Neural cell (in vitro differentiated cells): Measurements from ENCODE around the gene IL1A. TPM values are rescaled to one million over a fixed set of nuclear protein-coding genes. Genes with fewer than 3 reads are reported as not detected.

Experiments used
- H2AFZ ChIP-seq: fragments of 200-600, 300-800 bp; sonication (generic), shearing (Covaris generic); 2 replicates; pipeline ENCODE4 v1.6.0; 2014; ENCODE audit warnings: low read depth, mild to moderate bottlenecking, antibody characterized with exemption, low read length, moderate library complexity
- H3F3A ChIP-seq: fragments of 200-600 bp; shearing (Covaris generic); 2 replicates; pipeline ENCODE4 v1.6.1; 2016; ENCODE audit warnings: mild to moderate bottlenecking, moderate library complexity, mixed read lengths, antibody characterized with exemption, low read length; ENCODE audit not compliant: insufficient read depth, poor library complexity, severe bottlenecking
- H3K27ac ChIP-seq: fragments of 200-600, 300-800 bp; sonication (generic), shearing (Covaris generic); 2 replicates; pipeline ENCODE4 v1.5.1; 2014; ENCODE audit warnings: mild to moderate bottlenecking, low read length, moderate library complexity
- H3K27me3 ChIP-seq: fragments of 300-800, 200-600 bp; sonication (generic), shearing (Covaris generic); 2 replicates; pipeline ENCODE4 v1.6.0; 2014; ENCODE audit warnings: mild to moderate bottlenecking, low read depth, low read length, moderate library complexity; ENCODE audit not compliant: insufficient read depth
- H3K36me3 ChIP-seq: fragments of 300-800, 200-600 bp; sonication (generic), shearing (Covaris generic); 2 replicates; pipeline ENCODE4 v1.5.1; 2014; ENCODE audit warnings: mild to moderate bottlenecking, antibody characterized with exemption, low read length, moderate library complexity; ENCODE audit not compliant: insufficient read depth
- H3K4me2 ChIP-seq: fragments of 300-800, 200-600 bp; sonication (generic), shearing (Covaris generic); 2 replicates; pipeline ENCODE4 v1.6.0; 2014; ENCODE audit warnings: mild to moderate bottlenecking, low read length
- H3K4me3 ChIP-seq: fragments of 300-800, 200-600 bp; sonication (generic), shearing (Covaris generic); 2 replicates; pipeline ENCODE4 v1.5.1; 2014; ENCODE audit warnings: mild to moderate bottlenecking, low read length, moderate library complexity
- H3K79me2 ChIP-seq: fragments of 200-600 bp; shearing (Covaris generic); replicated peaks from 2 replicates; pipeline ENCODE4 v1.6.0; 2014; ENCODE audit warnings: mild to moderate bottlenecking, low read length, moderate library complexity; ENCODE audit not compliant: insufficient read depth
- H3K9ac ChIP-seq: fragments of 300-800, 200-600 bp; sonication (generic), shearing (Covaris generic); 2 replicates; pipeline ENCODE4 v1.6.1; 2016; ENCODE audit warnings: mild to moderate bottlenecking, low read length, mixed read lengths
- H3K9me2 ChIP-seq: fragments of 200-600 bp; shearing (Covaris generic); 2 replicates; pipeline ENCODE4 v1.6.1; 2016; ENCODE audit warnings: mild to moderate bottlenecking, low read length, mixed read lengths; ENCODE audit not compliant: insufficient read depth
- H3K9me3 ChIP-seq: fragments of 200-600, 300-800 bp; sonication (generic), shearing (Covaris generic); 2 replicates; pipeline ENCODE4 v1.6.1; 2016; ENCODE audit warnings: mild to moderate bottlenecking, mixed run types, low read length, moderate library complexity, mixed read lengths
- H4K20me1 ChIP-seq: fragments of 200-600 bp; shearing (Covaris generic); 2 replicates; pipeline ENCODE4 v1.6.1; 2016; ENCODE audit warnings: mild to moderate bottlenecking, mixed run types; ENCODE audit not compliant: insufficient read depth
- EP300 ChIP-seq: fragments of 450-650 bp; conservative IDR thresholded peaks from 2 replicates; pipeline ENCODE4 v1.6.1; 2014; ENCODE audit warnings: antibody characterized with exemption, mild to moderate bottlenecking, moderate library complexity; ENCODE audit not compliant: poor library complexity, severe bottlenecking
- EZH2 ChIP-seq: fragments of 200-600, 300-800 bp; shearing (Covaris generic), sonication (generic); IDR thresholded peaks from 2 replicates; pipeline ENCODE4 v1.6.1; 2014; ENCODE audit warnings: antibody characterized with exemption, low read length, borderline replicate concordance, mild to moderate bottlenecking; ENCODE audit not compliant: insufficient read depth, poor library complexity, severe bottlenecking
- MXI1 ChIP-seq: fragments of 450-650 bp; conservative IDR thresholded peaks from 2 replicates; pipeline ENCODE4 v1.6.1; 2014; ENCODE audit warnings: antibody characterized with exemption, mild to moderate bottlenecking; ENCODE audit not compliant: poor library complexity, severe bottlenecking
- POLR2AphosphoS5 ChIP-seq: IDR thresholded peaks from 2 replicates; pipeline ENCODE4 v1.6.1; 2012
- RAD21 ChIP-seq: fragments of 450-650 bp; conservative IDR thresholded peaks from 2 replicates; pipeline ENCODE4 v1.6.1; 2014; ENCODE audit warnings: antibody characterized with exemption, mild to moderate bottlenecking, moderate library complexity
- SMC3 ChIP-seq: fragments of 450-650 bp; conservative IDR thresholded peaks from 2 replicates; pipeline ENCODE4 v1.6.1; 2014; ENCODE audit warnings: antibody characterized with exemption, mild to moderate bottlenecking, moderate library complexity; ENCODE audit not compliant: poor library complexity
- TAF1 ChIP-seq: IDR thresholded peaks from 2 replicates; pipeline ENCODE4 v1.6.1; 2012; ENCODE audit warnings: low read depth
- polyA plus RNA-seq: library from polyadenylated mRNA; depleted of rRNA; stranded (reverse); fragments of >200 nt; gene quantifications from 2 replicates; pipeline ENCODE4 v1.2.3, GENCODE V29; 2014
- TF ChIP-seq, protein P1 (sequence below): fragments of 450-650 bp; IDR thresholded peaks from 2 replicates; pipeline ENCODE4 v1.5.1; 2014; ENCODE audit warnings: antibody characterized with exemption, mild to moderate bottlenecking, moderate library complexity; ENCODE audit not compliant: poor library complexity, severe bottlenecking
- TF ChIP-seq, protein P2 (sequence below): IDR thresholded peaks from 2 replicates; pipeline ENCODE4 v1.6.1; 2012; ENCODE audit warnings: borderline replicate concordance

The IL1A gene
- polyA plus RNA-seq, 1 donor from 2014 or later = 0.14 TPM

DNA sequence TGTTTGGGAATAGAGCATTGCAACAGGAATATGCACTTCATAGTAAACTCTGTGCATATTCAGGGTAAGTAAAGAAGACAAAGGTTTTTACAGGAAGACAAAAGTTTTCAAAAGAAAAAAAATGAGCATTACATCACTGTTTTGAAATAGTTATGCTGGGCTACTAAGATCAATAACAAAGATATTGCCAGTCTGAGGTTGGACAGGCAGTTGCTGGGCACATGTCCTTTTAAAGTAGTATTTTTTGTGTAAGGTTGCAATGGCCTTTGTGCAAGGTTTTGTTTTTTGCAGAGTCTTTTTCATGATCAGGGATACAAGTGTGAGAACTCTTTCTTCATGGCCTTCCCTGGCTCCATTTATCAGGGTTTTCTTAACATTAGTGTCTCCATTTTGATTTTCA, 36.0 kb upstream of the IL1A start:
- Histone ChIP-seq H3K27me3 (no peaks in the 10 kb centered on the region), H3K4me3 (no peak overlapping the region), H3K9ac (no peak overlapping the region), H3F3A (no peaks in the 10 kb centered on the region), H3K36me3 (no peaks in the 10 kb centered on the region), H3K27ac (no peak overlapping the region), H3K79me2 (no peaks in the 10 kb centered on the region), H3K9me2 (no peaks in the 10 kb centered on the region), H4K20me1 (no peaks in the 10 kb centered on the region), H3K9me3 (no peaks in the 10 kb centered on the region), H2AFZ (no peak overlapping the region), H3K4me2 (no peak overlapping the region)
- TF ChIP-seq, protein P1, sequence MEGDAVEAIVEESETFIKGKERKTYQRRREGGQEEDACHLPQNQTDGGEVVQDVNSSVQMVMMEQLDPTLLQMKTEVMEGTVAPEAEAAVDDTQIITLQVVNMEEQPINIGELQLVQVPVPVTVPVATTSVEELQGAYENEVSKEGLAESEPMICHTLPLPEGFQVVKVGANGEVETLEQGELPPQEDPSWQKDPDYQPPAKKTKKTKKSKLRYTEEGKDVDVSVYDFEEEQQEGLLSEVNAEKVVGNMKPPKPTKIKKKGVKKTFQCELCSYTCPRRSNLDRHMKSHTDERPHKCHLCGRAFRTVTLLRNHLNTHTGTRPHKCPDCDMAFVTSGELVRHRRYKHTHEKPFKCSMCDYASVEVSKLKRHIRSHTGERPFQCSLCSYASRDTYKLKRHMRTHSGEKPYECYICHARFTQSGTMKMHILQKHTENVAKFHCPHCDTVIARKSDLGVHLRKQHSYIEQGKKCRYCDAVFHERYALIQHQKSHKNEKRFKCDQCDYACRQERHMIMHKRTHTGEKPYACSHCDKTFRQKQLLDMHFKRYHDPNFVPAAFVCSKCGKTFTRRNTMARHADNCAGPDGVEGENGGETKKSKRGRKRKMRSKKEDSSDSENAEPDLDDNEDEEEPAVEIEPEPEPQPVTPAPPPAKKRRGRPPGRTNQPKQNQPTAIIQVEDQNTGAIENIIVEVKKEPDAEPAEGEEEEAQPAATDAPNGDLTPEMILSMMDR = no peak
- TF ChIP-seq RAD21 (no peak), POLR2AphosphoS5 (no peak), EZH2 (no peak), MXI1 (no peak)

DNA sequence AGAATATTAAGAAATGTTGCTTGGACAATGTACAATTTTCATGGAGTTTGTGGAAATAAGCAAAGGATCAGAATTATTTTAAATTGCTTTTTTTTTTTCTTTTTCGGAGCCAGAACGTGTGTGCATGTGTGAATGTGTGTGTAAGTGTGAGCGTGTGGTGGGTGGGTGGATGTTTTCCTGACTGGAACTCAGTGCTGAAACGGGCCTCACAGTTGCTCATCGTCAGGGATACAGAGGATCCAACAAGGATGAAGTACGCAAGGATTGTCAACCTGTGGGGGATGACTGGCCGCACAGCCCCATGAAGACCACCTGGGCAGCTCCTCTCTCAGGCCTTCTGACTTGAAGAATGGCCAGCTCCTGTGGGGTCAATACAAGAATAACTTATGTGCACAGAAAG, 34.8 kb upstream of the IL1A start:
- TF ChIP-seq EZH2 (no peak), TAF1 (no peak), EP300 (no peak), MXI1 (no peak), RAD21 (no peak), POLR2AphosphoS5 (no peak), SMC3 (no peak)
- TF ChIP-seq, protein P2, sequence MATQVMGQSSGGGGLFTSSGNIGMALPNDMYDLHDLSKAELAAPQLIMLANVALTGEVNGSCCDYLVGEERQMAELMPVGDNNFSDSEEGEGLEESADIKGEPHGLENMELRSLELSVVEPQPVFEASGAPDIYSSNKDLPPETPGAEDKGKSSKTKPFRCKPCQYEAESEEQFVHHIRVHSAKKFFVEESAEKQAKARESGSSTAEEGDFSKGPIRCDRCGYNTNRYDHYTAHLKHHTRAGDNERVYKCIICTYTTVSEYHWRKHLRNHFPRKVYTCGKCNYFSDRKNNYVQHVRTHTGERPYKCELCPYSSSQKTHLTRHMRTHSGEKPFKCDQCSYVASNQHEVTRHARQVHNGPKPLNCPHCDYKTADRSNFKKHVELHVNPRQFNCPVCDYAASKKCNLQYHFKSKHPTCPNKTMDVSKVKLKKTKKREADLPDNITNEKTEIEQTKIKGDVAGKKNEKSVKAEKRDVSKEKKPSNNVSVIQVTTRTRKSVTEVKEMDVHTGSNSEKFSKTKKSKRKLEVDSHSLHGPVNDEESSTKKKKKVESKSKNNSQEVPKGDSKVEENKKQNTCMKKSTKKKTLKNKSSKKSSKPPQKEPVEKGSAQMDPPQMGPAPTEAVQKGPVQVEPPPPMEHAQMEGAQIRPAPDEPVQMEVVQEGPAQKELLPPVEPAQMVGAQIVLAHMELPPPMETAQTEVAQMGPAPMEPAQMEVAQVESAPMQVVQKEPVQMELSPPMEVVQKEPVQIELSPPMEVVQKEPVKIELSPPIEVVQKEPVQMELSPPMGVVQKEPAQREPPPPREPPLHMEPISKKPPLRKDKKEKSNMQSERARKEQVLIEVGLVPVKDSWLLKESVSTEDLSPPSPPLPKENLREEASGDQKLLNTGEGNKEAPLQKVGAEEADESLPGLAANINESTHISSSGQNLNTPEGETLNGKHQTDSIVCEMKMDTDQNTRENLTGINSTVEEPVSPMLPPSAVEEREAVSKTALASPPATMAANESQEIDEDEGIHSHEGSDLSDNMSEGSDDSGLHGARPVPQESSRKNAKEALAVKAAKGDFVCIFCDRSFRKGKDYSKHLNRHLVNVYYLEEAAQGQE = no peak
- TF ChIP-seq, protein P1 = no peak
- H3K27ac ChIP-seq = no peak overlapping the region
- no peaks in the 10 kb centered on the region for H3K9me3 ChIP-seq
- H3F3A ChIP-seq = no peaks in the 10 kb centered on the region
- no peaks in the 10 kb centered on the region for H4K20me1 ChIP-seq
- H3K36me3 ChIP-seq = no peaks in the 10 kb centered on the region
- no peaks in the 10 kb centered on the region for H3K9me2 ChIP-seq
- no peak overlapping the region for H3K4me3 ChIP-seq
- H3K27me3 ChIP-seq = no peaks in the 10 kb centered on the region
- no peaks in the 10 kb centered on the region for H3K79me2 ChIP-seq
- no peak overlapping the region for H3K4me2 ChIP-seq
- no peak overlapping the region for H2AFZ ChIP-seq
- H3K9ac ChIP-seq = no peak overlapping the region
